HCT116 (cell line): ENCODE measurements around the gene VTI1A. TPM values are rescaled to one million over a fixed set of nuclear protein-coding genes. Genes with fewer than 3 reads are reported as not detected.
A peak's percentile ranks its signal among the peaks of the same experiment; 100 is the strongest.

ENCODE experiments used
- ATAC-seq: fragments of 200-7000 bp; cut with Tn5 transposase; 2 replicates; pipeline ENCODE4 v1.9.1; 2020; ENCODE audit warnings: mild to moderate bottlenecking, moderate library complexity
- BruUV-seq: library from RNA; stranded (reverse); fragments of 400-500 nt; replicated peaks from 2 replicates; lab custom pipeline; 2021; lab: Mats Ljungman, UMichigan
- CTCF ChIA-PET: fragments of 300-600 bp; sonication (Branson Sonifier 250); formaldehyde crosslinking; loops from one replicate; lab custom pipeline; 2021; ENCODE audit warnings: antibody characterized with exemption; lab: Charles Lee
- POLR2A ChIA-PET: fragments of 300-600, 350-600 bp; sonication (Branson Sonifier 250); formaldehyde crosslinking; loops from one replicate; lab custom pipeline; 2021; ENCODE audit warnings: antibody characterized with exemption; lab: Charles Lee
- RAD21 ChIA-PET, 2 experiments: fragments of 300-600 bp; sonication (Branson Sonifier 250); formaldehyde crosslinking; loops; one replicate each; lab custom pipeline; 2023; ENCODE audit warnings: low total read pairs in 2 of 2; ENCODE audit not compliant: uncharacterized antibody in 2 of 2, unreplicated experiment in 2 of 2, low non-redundant PET in 1 of 2; lab: Charles Lee
- DNase-seq: peaks from one replicate; pipeline ENCODE4 v3.0.0-alpha.2; 2010; ENCODE audit warnings: low read depth, low spot score
- H2AFZ ChIP-seq: fragments of 200-600 bp; shearing (Covaris generic), sonication (generic); 2 replicates; pipeline ENCODE4 v1.6.1; 2017; ENCODE audit warnings: low read depth, mixed run types, mixed read lengths, antibody characterized with exemption, low read length; ENCODE audit not compliant: poor library complexity, severe bottlenecking
- H3K27ac ChIP-seq: 2 replicates; pipeline ENCODE4 v1.5.1; 2012; ENCODE audit warnings: low read depth, low read length
- H3K27me3 ChIP-seq: fragments of 200-600 bp; sonication (generic); 2 replicates; pipeline ENCODE4 v1.6.1; 2016; ENCODE audit warnings: mixed run types, low read length, mixed read lengths; ENCODE audit not compliant: insufficient read depth
- H3K36me3 ChIP-seq, 2 experiments: fragments of 200-500 bp in 1 of 2; fragments of 200-600 bp in 1 of 2; sonication (Bioruptor generic) in 1 of 2; sonication (generic) in 1 of 2; 2 replicates each; pipeline versions ENCODE4 v1.5.1 to v1.6.1; 2014 to 2016; ENCODE audit warnings: low read length in 2 of 2, inconsistent platforms in 1 of 2, mixed read lengths in 1 of 2, mixed run types in 1 of 2; ENCODE audit not compliant: insufficient read depth in 2 of 2, control insufficient read depth in 1 of 2
- H3K4me1 ChIP-seq, 2 experiments: fragments of 200-600 bp in 1 of 2; sonication (generic) in 1 of 2; 2 replicates each; pipeline versions ENCODE4 v1.5.1 to v1.6.1; 2012 to 2017; ENCODE audit warnings: low read length in 2 of 2, inconsistent platforms in 1 of 2, mild to moderate bottlenecking in 1 of 2, mixed read lengths in 1 of 2, mixed run types in 1 of 2, moderate library complexity in 1 of 2; ENCODE audit not compliant: insufficient read depth in 2 of 2, control insufficient read depth in 1 of 2
- H3K4me2 ChIP-seq: fragments of 200-600 bp; sonication (generic); 2 replicates; pipeline ENCODE4 v1.6.1; 2017; ENCODE audit warnings: mixed run types, low read length, mixed read lengths
- H3K4me3 ChIP-seq, 2 experiments: fragments of 200-600 bp in 1 of 2; sonication (generic) in 1 of 2; replicated peaks in 1 of 2; 2 replicates each; pipeline ENCODE4 v1.5.1; 2011 to 2016; ENCODE audit warnings: low read length in 2 of 2, control low read depth in 1 of 2, low read depth in 1 of 2, mild to moderate bottlenecking in 1 of 2, mixed read lengths in 1 of 2, mixed run types in 1 of 2
- H3K79me2 ChIP-seq: fragments of 200-600 bp; sonication (generic); 2 replicates; pipeline ENCODE4 v1.6.1; 2017; ENCODE audit warnings: mild to moderate bottlenecking, mixed run types, low read length, moderate library complexity, mixed read lengths; ENCODE audit not compliant: insufficient read depth
- H3K9ac ChIP-seq: fragments of 200-600 bp; sonication (generic); 2 replicates; pipeline ENCODE4 v1.6.1; 2016; ENCODE audit warnings: low read length, mixed read lengths
- H3K9me2 ChIP-seq: fragments of 200-600 bp; sonication (generic), shearing (Covaris generic); 2 replicates; pipeline ENCODE4 v1.6.1; 2017; ENCODE audit warnings: mixed run types, mild to moderate bottlenecking, moderate library complexity; ENCODE audit not compliant: insufficient read depth
- H3K9me3 ChIP-seq, 2 experiments: fragments of 200-500 bp in 1 of 2; fragments of 200-600 bp in 1 of 2; sonication (Bioruptor generic) in 1 of 2; sonication (generic) in 1 of 2; 2 replicates each; pipeline ENCODE4 v1.6.1; 2014 to 2017; ENCODE audit warnings: low read length in 2 of 2, mixed read lengths in 2 of 2, inconsistent platforms in 1 of 2, low read depth in 1 of 2, mild to moderate bottlenecking in 1 of 2, mixed run types in 1 of 2, moderate library complexity in 1 of 2; ENCODE audit not compliant: control insufficient read depth in 1 of 2, insufficient read depth in 1 of 2
- H4K20me1 ChIP-seq: fragments of 200-600 bp; sonication (generic), shearing (Covaris generic); 2 replicates; pipeline ENCODE4 v1.6.1; 2017; ENCODE audit warnings: mixed run types, mild to moderate bottlenecking, moderate library complexity; ENCODE audit not compliant: insufficient read depth
- CBX3 ChIP-seq: IDR thresholded peaks from 2 replicates; pipeline ENCODE4 v1.6.1; 2012; ENCODE audit warnings: low read depth
- CTCF ChIP-seq, 3 experiments: fragments of 200-600 bp in 1 of 3; sonication (generic) in 1 of 3; IDR thresholded peaks in 2 of 3; conservative IDR thresholded peaks in 1 of 3; 2 replicates each; pipeline ENCODE4 v1.5.1; 2012 to 2017; ENCODE audit warnings: low read depth in 2 of 3, low read length in 2 of 3, antibody characterized with exemption in 1 of 3, borderline replicate concordance in 1 of 3, control low read depth in 1 of 3, mild to moderate bottlenecking in 1 of 3, mixed read lengths in 1 of 3, mixed run types in 1 of 3, moderate library complexity in 1 of 3; ENCODE audit not compliant: insufficient read depth in 1 of 3
- EGR1 ChIP-seq: IDR thresholded peaks from 2 replicates; pipeline ENCODE4 v1.6.1; 2012; ENCODE audit warnings: low read depth
- ELF1 ChIP-seq: IDR thresholded peaks from 2 replicates; pipeline ENCODE4 v1.6.1; 2012; ENCODE audit warnings: low read depth, borderline replicate concordance
- EZH2 ChIP-seq: fragments of 200-600 bp; sonication (generic); IDR thresholded peaks from 2 replicates; pipeline ENCODE4 v1.6.1; 2017; ENCODE audit warnings: antibody characterized with exemption, mixed run types
- EZH2phosphoT487 ChIP-seq: fragments of 200-600 bp; IDR thresholded peaks from 2 replicates; pipeline ENCODE4 v1.6.1; 2018; ENCODE audit warnings: antibody characterized with exemption, borderline replicate concordance
- SIN3A ChIP-seq: IDR thresholded peaks from 2 replicates; pipeline ENCODE4 v1.6.1; 2012; ENCODE audit warnings: low read depth
- SP1 ChIP-seq: IDR thresholded peaks from 2 replicates; pipeline ENCODE4 v1.6.1; 2012; ENCODE audit warnings: low read depth
- SRF ChIP-seq: IDR thresholded peaks from 2 replicates; pipeline ENCODE4 v1.6.1; 2012; ENCODE audit warnings: low read depth
- YY1 ChIP-seq: IDR thresholded peaks from 2 replicates; pipeline ENCODE4 v1.6.1; 2011; ENCODE audit warnings: low read length, low read depth, moderate library complexity, mild to moderate bottlenecking; ENCODE audit not compliant: insufficient replicate concordance; ENCODE audit errors: extremely low read depth
- intact Hi-C: fragments of 100-400 bp; cut with micrococcal nuclease; formaldehyde crosslinking; loops from 2 replicates; pipeline ENCODE4 v1.10.0; 2022
- total RNA-seq: library from RNA; stranded (reverse); gene quantifications from one replicate; pipeline ENCODE4 v1.2.1, GENCODE V29; 2021; ENCODE audit not compliant: unreplicated experiment
- TF ChIP-seq, protein P1 (sequence below): IDR thresholded peaks from 2 replicates; pipeline ENCODE4 v1.6.1; 2012; ENCODE audit warnings: low read depth
- TF ChIP-seq, protein P2 (sequence below): IDR thresholded peaks from 2 replicates; pipeline ENCODE4 v1.6.1; 2012

Gene VTI1A
- total RNA-seq, 1 experiment from 2014 or later: 80.7 TPM

GRCh38 chr10:112753961-112754411 lies 307.0 kb downstream of the VTI1A start (continued):
- TF ChIP-seq, protein P1, sequence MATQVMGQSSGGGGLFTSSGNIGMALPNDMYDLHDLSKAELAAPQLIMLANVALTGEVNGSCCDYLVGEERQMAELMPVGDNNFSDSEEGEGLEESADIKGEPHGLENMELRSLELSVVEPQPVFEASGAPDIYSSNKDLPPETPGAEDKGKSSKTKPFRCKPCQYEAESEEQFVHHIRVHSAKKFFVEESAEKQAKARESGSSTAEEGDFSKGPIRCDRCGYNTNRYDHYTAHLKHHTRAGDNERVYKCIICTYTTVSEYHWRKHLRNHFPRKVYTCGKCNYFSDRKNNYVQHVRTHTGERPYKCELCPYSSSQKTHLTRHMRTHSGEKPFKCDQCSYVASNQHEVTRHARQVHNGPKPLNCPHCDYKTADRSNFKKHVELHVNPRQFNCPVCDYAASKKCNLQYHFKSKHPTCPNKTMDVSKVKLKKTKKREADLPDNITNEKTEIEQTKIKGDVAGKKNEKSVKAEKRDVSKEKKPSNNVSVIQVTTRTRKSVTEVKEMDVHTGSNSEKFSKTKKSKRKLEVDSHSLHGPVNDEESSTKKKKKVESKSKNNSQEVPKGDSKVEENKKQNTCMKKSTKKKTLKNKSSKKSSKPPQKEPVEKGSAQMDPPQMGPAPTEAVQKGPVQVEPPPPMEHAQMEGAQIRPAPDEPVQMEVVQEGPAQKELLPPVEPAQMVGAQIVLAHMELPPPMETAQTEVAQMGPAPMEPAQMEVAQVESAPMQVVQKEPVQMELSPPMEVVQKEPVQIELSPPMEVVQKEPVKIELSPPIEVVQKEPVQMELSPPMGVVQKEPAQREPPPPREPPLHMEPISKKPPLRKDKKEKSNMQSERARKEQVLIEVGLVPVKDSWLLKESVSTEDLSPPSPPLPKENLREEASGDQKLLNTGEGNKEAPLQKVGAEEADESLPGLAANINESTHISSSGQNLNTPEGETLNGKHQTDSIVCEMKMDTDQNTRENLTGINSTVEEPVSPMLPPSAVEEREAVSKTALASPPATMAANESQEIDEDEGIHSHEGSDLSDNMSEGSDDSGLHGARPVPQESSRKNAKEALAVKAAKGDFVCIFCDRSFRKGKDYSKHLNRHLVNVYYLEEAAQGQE: no peak

DNA sequence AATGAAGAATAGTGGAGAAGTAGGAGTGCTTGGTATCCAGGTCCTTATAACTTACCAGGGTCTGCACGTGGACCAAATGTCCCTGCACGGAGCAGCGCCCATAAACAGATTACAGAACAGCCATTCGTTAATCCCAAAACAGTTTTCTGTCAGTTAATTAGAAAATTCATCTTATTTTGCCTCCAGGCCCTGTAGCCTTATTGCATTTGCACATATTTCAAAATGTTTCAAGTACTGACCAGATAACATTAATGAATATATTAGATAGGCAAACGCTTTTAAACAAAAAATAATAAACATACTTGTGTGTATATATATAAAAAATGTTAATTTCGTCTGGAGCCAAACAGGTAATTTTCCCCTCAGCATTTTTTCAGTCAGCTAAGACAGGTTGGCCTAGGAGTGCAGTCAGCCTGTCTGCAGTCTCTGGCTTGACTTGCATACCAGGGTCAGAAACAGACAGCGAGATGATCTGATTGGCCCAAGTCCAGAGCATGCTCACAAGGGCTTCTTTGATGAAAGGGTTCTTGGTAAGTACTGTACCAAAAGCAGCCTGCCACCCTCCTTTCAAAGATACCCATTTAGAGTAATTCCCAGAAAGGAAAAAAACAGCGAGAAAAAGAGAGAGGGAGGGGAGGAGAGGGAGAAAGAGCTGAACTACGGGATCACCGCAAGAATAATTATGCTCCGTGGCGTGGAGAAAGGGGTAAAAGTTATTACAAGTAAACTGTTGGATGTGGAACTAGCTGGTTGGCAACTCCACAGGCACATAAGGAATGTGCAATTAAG lies 308.6 kb downstream of the VTI1A start:
- CTCF ChIA-PET: no interaction called here
- TF ChIP-seq SP1 (no peak), ELF1 (no peak), CBX3 (no peak), SIN3A (no peak), YY1 (no peak), SRF (no peak), CTCF (IDR thresholded peaks at IDR 0.05 in 2 of 3, conservative IDR thresholded peaks at IDR 0.05 in 1 of 3; ENCODE audit: borderline replicate concordance in 1 of 3, insufficient read depth in 1 of 3, low read depth in 2 of 3, low read length in 2 of 3) (no peak), EZH2phosphoT487 (no peak), EZH2 (no peak), EGR1 (no peak)
- TF ChIP-seq, protein P2, sequence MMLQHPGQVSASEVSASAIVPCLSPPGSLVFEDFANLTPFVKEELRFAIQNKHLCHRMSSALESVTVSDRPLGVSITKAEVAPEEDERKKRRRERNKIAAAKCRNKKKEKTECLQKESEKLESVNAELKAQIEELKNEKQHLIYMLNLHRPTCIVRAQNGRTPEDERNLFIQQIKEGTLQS: no peak
- TF ChIP-seq, protein P1: no peak

More for the DNA sequence above, 308.6 kb downstream of the VTI1A start:
- Histone ChIP-seq H3K79me2 (no peaks in the 10 kb centered on the region), H4K20me1 (no peaks in the 10 kb centered on the region), H2AFZ (no peak overlapping the region), H3K27me3 (no peaks in the 10 kb centered on the region), H3K27ac (no peak overlapping the region), H3K36me3 (peaks cover 0 to 5% of the 10 kb centered on the region in 2 experiments; a peak in 1 of 4 replicates), H3K4me3 (no peak overlapping the region), H3K4me2 (no peak overlapping the region), H3K9me2 (no peaks in the 10 kb centered on the region), H3K9ac (no peak overlapping the region), H3K9me3 (no peaks in the 10 kb centered on the region), H3K4me1 (peaks cover 0 to 19% of the 10 kb centered on the region in 2 experiments; a peak in 1 of 4 replicates)
- intact Hi-C loops: no loop called here
- RAD21 ChIA-PET: no interaction called here
- BruUV-seq: no TSS peak
- no peak for DNase-seq
- POLR2A ChIA-PET: no interaction called here
- ATAC-seq: 0 out of 2 replicates have a peak, but pooled peaks have one; percentile 35
